Glomerular visceral epithelial cell (primary cell): ENCODE data around the gene CHMP4A.
"Not testable (repeated sequence)": the region's sequence is repeated elsewhere in the genome, so short reads cannot be mapped to it uniquely, and the experiment has no call there.

Experiments used
- DNase-seq: peaks from one replicate; pipeline ENCODE4 v3.0.0-alpha.2; 2016; ENCODE audit errors: extremely low spot score

CHMP4A gene

GRCh38 chr14:24246765-24247212 is 33.5 kb upstream of the CHMP4A start:
- no peak for DNase-seq

- not testable (repeated sequence) for DNase-seq
These were observed 32.1 kb upstream of the CHMP4A start for GRCh38 chr14:24245350-24245749.

GRCh38 chr14:24243336-24243836 is 30.1 kb upstream of the CHMP4A start:
- DNase-seq: no peak

- DNase-seq: peak; percentile 91
These were observed 28.6 kb upstream of the CHMP4A start for GRCh38 chr14:24241829-24242443.

- no peak for DNase-seq
These were observed 27.0 kb upstream of the CHMP4A start for GRCh38 chr14:24240110-24240918.

- no peak for DNase-seq
These were observed 25.3 kb upstream of the CHMP4A start for GRCh38 chr14:24238527-24239037.

GRCh38 chr14:24238123-24238522 is 24.8 kb upstream of the CHMP4A start:
- no peak for DNase-seq

GRCh38 chr14:24237463-24237955 is 24.2 kb upstream of the CHMP4A start:
- DNase-seq: no peak

GRCh38 chr14:24236689-24237462 is 23.6 kb upstream of the CHMP4A start:
- DNase-seq: no peak

- DNase-seq: no peak
These were observed 22.8 kb upstream of the CHMP4A start for GRCh38 chr14:24235804-24236688.

GRCh38 chr14:24234095-24235005 is 21.1 kb upstream of the CHMP4A start:
- DNase-seq: no peak

- DNase-seq: no peak
These were observed 20.2 kb upstream of the CHMP4A start for GRCh38 chr14:24233538-24233866.

- no peak for DNase-seq
These were observed 19.6 kb upstream of the CHMP4A start, which contains the start of gene GMPR2 for GRCh38 chr14:24232645-24233537. Gene GMPR2, plus strand, starts transcription at chr14:24232929. Its CDS starts 325 bp downstream, at chr14:24233254.

GRCh38 chr14:24232121-24232644 is 18.9 kb upstream of the CHMP4A start, which contains the start of gene NEDD8:
Gene NEDD8, minus strand, starts transcription at chr14:24232367. Its CDS starts 100 bp downstream, at chr14:24232267.
- peak; percentile 90 for DNase-seq

GRCh38 chr14:24231263-24232120 is 18.2 kb upstream of the CHMP4A start:
- no peak for DNase-seq

GRCh38 chr14:24228902-24229301 is 15.6 kb upstream of the CHMP4A start:
- DNase-seq: no peak

- DNase-seq: no peak
These were observed 13.2 kb upstream of the CHMP4A start for GRCh38 chr14:24226473-24226872.
